CD4-positive, alpha-beta T cell (primary cell): ENCODE measurements around the gene SPECC1L. TPM values are rescaled to one million over a fixed set of nuclear protein-coding genes. Genes with fewer than 3 reads are reported as not detected.

Source experiments
- ATAC-seq: fragments of 200-7000 bp; cut with Tn5 transposase; one replicate; pipeline ENCODE4 v1.10.0; 2022; ENCODE audit warnings: mild to moderate bottlenecking; ENCODE audit not compliant: poor library complexity
- CTCF ChIA-PET: fragments of 350-600 bp; sonication (Branson Sonifier 250); formaldehyde crosslinking; loops from one replicate; lab custom pipeline; 2021; ENCODE audit warnings: antibody characterized with exemption, inconsistent platforms; lab: Charles Lee
- POLR2A ChIA-PET: fragments of 350-600 bp; sonication (Branson Sonifier 250); formaldehyde crosslinking; loops from one replicate; lab custom pipeline; 2021; ENCODE audit warnings: antibody characterized with exemption, inconsistent platforms; lab: Charles Lee
- DNase-seq, 14 experiments: peaks; one replicate each; pipeline ENCODE4 v3.0.0-alpha.2; 2013 to 2020; ENCODE audit warnings: mixed read lengths in 2 of 14
- H3K27ac ChIP-seq, 2 donors: one replicate each; pipeline versions ENCODE4 v1.5.1 to v1.7.0; 2013; ENCODE audit warnings: low read length in 2 of 2, low read depth in 1 of 2, mild to moderate bottlenecking in 1 of 2
- H3K27me3 ChIP-seq, 2 experiments: 1 replicate in 1 of 2; 2 replicates in 1 of 2; pipeline versions ENCODE4 v1.6.1 to v1.7.0; 2013; ENCODE audit warnings: low read length in 2 of 2, control low read depth in 1 of 2, mild to moderate bottlenecking in 1 of 2, moderate library complexity in 1 of 2; ENCODE audit not compliant: insufficient read depth in 2 of 2, control insufficient read depth in 1 of 2
- H3K36me3 ChIP-seq: one replicate; pipeline ENCODE4 v1.6.1; 2013; ENCODE audit warnings: low read length, control low read depth; ENCODE audit not compliant: insufficient read depth
- H3K4me1 ChIP-seq: one replicate; pipeline ENCODE4 v1.6.1; 2013; ENCODE audit warnings: low read length, control low read depth; ENCODE audit not compliant: insufficient read depth
- H3K4me3 ChIP-seq: one replicate; pipeline ENCODE4 v1.5.1; 2013; ENCODE audit warnings: mild to moderate bottlenecking, low read length, moderate library complexity
- H3K9me3 ChIP-seq, 2 experiments: 1 replicate in 1 of 2; 2 replicates in 1 of 2; pipeline versions ENCODE4 v1.6.1 to v1.7.0; 2013; ENCODE audit warnings: low read length in 2 of 2, mild to moderate bottlenecking in 2 of 2, control low read depth in 1 of 2, moderate library complexity in 1 of 2; ENCODE audit not compliant: control insufficient read depth in 1 of 2, insufficient read depth in 1 of 2
- H3K27ac Mint-ChIP-seq: one replicate; pipeline ENCODE4 v1.8.0; 2020; ENCODE audit warnings: mixed read lengths
- H3K27me3 Mint-ChIP-seq: one replicate; pipeline ENCODE4 v1.8.0; 2021; ENCODE audit warnings: mixed read lengths
- H3K36me3 Mint-ChIP-seq: one replicate; pipeline ENCODE4 v1.8.0; 2021; ENCODE audit warnings: low read depth, mixed read lengths
- H3K4me1 Mint-ChIP-seq: one replicate; pipeline ENCODE4 v1.8.0; 2021; ENCODE audit warnings: low read depth, mixed read lengths
- H3K4me3 Mint-ChIP-seq: one replicate; pipeline ENCODE4 v1.8.0; 2020; ENCODE audit warnings: mild to moderate bottlenecking, mixed read lengths
- H3K9me3 Mint-ChIP-seq: one replicate; pipeline ENCODE4 v1.8.0; 2020; ENCODE audit warnings: mixed read lengths
- CTCF ChIP-seq: fragments of 200-600 bp; IDR thresholded peaks from one replicate; pipeline ENCODE4 v1.8.0; 2022; ENCODE audit warnings: antibody characterized with exemption, mild to moderate bottlenecking
- intact Hi-C, 2 experiments: fragments of 100-400 bp; cut with DNase I in 1 of 2; cut with micrococcal nuclease in 1 of 2; formaldehyde crosslinking; loops; one replicate each; pipeline versions ENCODE4 v1.15.1 to v1.9.0; 2023 to 2025; cut with DNase I, micrococcal nuclease
- total RNA-seq, 174 experiments: library from RNA in 2 of 174; stranded (reverse) in 2 of 174; gene quantifications; one replicate each; pipeline ENCODE4 v1.2.3 and lab custom pipeline; 2021 to 2026

The SPECC1L gene
- total RNA-seq, 2 experiments from 2014 or later: 27.5 to 31.8 TPM

- no peaks in the 10 kb centered on the region for H3K27me3 Mint-ChIP-seq
- no peaks in the 10 kb centered on the region for H3K27me3 ChIP-seq
- H3K36me3 Mint-ChIP-seq: peaks cover 56% of the 10 kb centered on the region
- peaks cover 16% of the 10 kb centered on the region for H3K4me1 ChIP-seq
- no peak overlapping the region for H3K4me3 Mint-ChIP-seq
- intact Hi-C loops: no loop called here
- H3K36me3 ChIP-seq: peaks cover 18% of the 10 kb centered on the region
- no peak overlapping the region for H3K4me3 ChIP-seq
- TF ChIP-seq CTCF: no peak
- CTCF ChIA-PET: no interaction called here
- H3K27ac ChIP-seq: no peak overlapping the region
- DNase-seq (peak in 1 of 14 experiments; percentile 4), ATAC-seq (no peak)
- POLR2A ChIA-PET: no interaction called here
- H3K9me3 Mint-ChIP-seq: no peaks in the 10 kb centered on the region
- no peak overlapping the region for H3K27ac Mint-ChIP-seq
- H3K9me3 ChIP-seq: no peaks in the 10 kb centered on the region
- H3K4me1 Mint-ChIP-seq: peaks cover 33% of the 10 kb centered on the region
Measured at GRCh38 chr22:24404561-24405275, 134.1 kb downstream of the SPECC1L start.

GRCh38 chr22:24405631-24406321, 135.1 kb downstream of the SPECC1L start:
- peaks cover 18% of the 10 kb centered on the region for H3K36me3 ChIP-seq

More at GRCh38 chr22:24405631-24406321, 135.1 kb downstream of the SPECC1L start:
- ChIA-PET CTCF (no interaction called here), POLR2A (no interaction called here)
- no peak for TF ChIP-seq CTCF
- Histone ChIP-seq H3K4me1 (peaks cover 23% of the 10 kb centered on the region), H3K9me3 (no peaks in the 10 kb centered on the region), H3K4me3 (no peak overlapping the region), H3K27ac (no peak overlapping the region), H3K27me3 (no peaks in the 10 kb centered on the region)
- intact Hi-C loops: no loop called here
- peaks cover 28% of the 10 kb centered on the region for H3K4me1 Mint-ChIP-seq
- H3K4me3 Mint-ChIP-seq: no peak overlapping the region
- no peaks in the 10 kb centered on the region for H3K27me3 Mint-ChIP-seq
- DNase-seq: peak in 1 of 14 experiments; percentile 8
- no peak for ATAC-seq
- peaks cover 51% of the 10 kb centered on the region for H3K36me3 Mint-ChIP-seq
- no peak overlapping the region for H3K27ac Mint-ChIP-seq
- H3K9me3 Mint-ChIP-seq: no peaks in the 10 kb centered on the region
